22Rv1 (cell line): ENCODE results near the gene MFSD2A.
"Not testable (repeated sequence)": the region's sequence is repeated elsewhere in the genome, so short reads cannot be mapped to it uniquely, and the experiment has no call there.

Source experiments
- H3K27ac ChIP-seq: fragments of 450-650 bp; 2 replicates; pipeline ENCODE4 v1.5.1; 2017
- ZFX ChIP-seq: fragments of 450-650 bp; IDR thresholded peaks from 2 replicates; pipeline ENCODE4 v1.6.1; 2017; ENCODE audit warnings: antibody characterized with exemption, borderline replicate concordance
- TF ChIP-seq, protein P1 (sequence below): fragments of 450-650 bp; IDR thresholded peaks from 2 replicates; pipeline ENCODE4 v1.5.1; 2017; ENCODE audit warnings: mild to moderate bottlenecking

The MFSD2A gene

DNA sequence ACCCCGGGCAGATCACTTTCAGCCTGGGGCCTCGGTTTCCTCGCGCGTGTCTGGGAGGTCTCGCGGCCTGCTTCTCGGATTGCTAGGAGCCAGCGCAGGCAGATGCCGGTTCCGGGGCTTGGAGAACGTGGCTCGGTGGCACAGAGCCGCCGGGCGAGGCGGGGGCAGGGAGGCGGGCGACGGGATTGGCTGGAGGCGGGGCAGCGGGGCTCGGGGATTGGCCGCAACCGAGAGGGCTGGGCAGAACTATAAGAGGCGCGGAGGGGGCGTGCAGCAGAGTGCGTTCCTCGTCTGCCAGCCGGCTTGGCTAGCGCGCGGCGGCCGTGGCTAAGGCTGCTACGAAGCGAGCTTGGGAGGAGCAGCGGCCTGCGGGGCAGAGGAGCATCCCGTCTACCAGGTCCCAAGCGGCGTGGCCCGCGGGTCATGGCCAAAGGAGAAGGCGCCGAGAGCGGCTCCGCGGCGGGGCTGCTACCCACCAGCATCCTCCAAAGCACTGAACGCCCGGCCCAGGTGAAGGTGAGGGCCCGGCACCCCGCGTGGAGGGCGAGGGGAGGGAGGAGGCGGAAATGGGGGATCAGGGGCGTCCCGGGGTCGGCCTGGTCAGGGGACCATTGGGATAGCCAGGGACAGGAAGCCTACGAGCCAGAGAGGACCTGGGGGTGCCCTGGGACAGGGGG is at the start of gene MFSD2A:
Gene MFSD2A, plus strand, starts transcription at position 276 of the 677 bp plus-strand sequence. Its CDS starts 148 bp downstream, at position 424.
- no peak for TF ChIP-seq ZFX
- TF ChIP-seq, protein P1, sequence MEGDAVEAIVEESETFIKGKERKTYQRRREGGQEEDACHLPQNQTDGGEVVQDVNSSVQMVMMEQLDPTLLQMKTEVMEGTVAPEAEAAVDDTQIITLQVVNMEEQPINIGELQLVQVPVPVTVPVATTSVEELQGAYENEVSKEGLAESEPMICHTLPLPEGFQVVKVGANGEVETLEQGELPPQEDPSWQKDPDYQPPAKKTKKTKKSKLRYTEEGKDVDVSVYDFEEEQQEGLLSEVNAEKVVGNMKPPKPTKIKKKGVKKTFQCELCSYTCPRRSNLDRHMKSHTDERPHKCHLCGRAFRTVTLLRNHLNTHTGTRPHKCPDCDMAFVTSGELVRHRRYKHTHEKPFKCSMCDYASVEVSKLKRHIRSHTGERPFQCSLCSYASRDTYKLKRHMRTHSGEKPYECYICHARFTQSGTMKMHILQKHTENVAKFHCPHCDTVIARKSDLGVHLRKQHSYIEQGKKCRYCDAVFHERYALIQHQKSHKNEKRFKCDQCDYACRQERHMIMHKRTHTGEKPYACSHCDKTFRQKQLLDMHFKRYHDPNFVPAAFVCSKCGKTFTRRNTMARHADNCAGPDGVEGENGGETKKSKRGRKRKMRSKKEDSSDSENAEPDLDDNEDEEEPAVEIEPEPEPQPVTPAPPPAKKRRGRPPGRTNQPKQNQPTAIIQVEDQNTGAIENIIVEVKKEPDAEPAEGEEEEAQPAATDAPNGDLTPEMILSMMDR, result no peak
- peak within 1 kb of the TSS; percentile 34; the same call in 1 of the 2 replicates for H3K27ac ChIP-seq

DNA sequence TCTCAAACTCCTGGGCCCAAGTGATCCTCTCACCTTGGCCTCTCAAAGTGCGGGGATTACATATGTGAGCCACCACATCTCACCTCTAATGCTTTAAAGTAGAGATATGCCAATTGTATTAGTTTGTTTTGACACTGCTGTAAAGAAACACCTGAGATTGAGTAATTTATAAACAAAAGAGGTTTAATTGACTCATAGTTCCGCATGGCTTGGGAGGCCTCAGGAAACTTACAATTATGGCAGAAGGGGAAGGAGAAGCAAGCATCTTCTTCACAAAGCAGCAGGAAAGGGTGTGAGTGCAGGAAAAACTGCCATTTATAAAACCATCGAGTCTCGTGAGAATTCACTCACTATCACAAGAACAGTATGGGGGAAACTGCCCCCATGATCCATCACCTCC is 49.8 kb upstream of the MFSD2A start:
- no peak for TF ChIP-seq ZFX
- TF ChIP-seq, protein P1, result no peak

DNA sequence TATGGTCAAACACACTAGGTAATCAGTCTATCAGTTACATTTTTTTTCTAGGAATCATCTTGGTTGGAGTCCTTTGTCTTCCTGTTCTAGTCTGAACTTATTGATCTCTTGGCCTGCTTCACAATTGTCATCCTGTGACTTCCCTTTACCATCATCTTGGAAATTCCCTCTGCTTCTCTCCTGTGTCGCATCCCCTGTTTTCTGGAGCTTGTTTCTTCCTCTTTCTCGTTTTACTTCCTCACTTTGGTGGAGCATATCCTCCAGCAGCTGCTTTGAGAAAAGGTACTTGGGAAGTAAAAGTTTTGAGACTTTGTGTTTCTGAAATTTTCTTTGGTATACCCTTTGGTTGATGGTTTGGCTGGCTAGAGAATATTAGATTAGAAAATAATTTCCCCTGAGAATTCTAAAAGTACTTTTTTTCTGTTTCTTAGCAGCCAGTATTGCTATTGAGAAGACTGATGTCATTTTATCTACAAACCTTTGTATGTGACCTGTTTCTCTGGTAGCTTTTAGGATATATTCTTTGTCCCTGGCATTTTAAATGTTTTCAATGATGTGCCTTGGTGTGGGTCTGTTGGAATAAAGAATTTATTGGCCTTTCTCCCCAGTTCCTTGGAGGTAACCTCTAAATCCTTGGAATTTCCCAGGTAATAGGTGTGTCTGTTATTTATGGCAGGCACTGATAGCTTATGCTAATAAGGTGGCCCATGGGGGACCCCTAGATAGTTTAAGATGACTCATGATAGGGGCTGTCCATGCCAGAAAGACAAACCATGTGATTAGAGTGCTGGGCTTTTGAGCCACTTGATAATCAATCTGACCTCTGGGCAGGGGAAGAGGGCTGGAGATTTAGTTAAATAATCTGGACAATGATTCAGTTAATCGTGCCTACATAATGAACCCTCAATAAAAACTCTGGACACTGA is 47.2 kb upstream of the MFSD2A start:
- no peak overlapping the region for H3K27ac ChIP-seq
- no peak for TF ChIP-seq ZFX
- TF ChIP-seq, protein P1, result no peak

More for the DNA sequence above, 49.8 kb upstream of the MFSD2A start:
- H3K27ac ChIP-seq, result no peak overlapping the region

DNA sequence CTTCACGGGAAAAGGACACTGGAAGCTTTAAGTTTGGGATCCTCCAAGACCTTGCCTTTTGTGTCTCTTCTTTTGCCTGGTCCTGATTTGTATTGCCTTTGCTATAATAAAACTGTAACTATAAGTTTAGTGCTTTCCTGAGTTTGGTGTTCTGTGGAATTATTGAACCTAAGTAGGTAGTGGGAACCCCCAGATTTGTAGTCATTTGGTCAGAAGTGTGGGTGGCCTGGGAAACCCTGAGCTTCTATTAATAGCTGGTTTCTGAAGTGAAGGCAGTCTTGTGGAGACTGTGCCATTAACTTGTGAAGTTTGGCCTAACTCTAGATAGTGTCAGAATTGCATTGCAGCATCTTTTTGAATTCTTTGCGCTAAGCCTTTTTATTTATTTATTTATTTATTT is 46.4 kb upstream of the MFSD2A start:
- TF ChIP-seq, protein P1, result no peak
- TF ChIP-seq ZFX, result no peak
- H3K27ac ChIP-seq, result no peak overlapping the region

DNA sequence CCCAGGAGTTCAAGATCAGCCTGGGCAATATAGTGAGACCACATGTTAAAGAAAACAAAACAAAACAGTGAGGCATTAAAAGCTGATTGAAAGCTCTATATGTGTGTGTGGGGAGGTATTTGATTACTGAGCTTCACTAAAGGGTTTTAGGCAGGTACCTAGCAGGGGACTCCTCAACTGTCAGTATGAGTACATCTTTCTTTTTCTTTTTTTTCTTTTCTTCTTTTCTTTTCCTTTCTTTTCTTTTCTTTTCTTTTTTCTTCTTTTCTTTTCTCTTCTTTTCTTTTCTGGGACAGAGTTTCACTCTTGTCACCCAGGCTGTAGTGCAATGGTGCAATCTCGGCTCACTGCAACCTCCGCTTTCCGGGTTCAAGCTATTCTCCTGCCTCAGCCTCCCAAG is 44.7 kb upstream of the MFSD2A start:
- TF ChIP-seq, protein P1, result no peak
- no peak for TF ChIP-seq ZFX
- no peak overlapping the region for H3K27ac ChIP-seq

- H3K27ac ChIP-seq, result not testable (repeated sequence)
Measured at GRCh38 chr1:39913136-39913535, 41.8 kb upstream of the MFSD2A start.

DNA sequence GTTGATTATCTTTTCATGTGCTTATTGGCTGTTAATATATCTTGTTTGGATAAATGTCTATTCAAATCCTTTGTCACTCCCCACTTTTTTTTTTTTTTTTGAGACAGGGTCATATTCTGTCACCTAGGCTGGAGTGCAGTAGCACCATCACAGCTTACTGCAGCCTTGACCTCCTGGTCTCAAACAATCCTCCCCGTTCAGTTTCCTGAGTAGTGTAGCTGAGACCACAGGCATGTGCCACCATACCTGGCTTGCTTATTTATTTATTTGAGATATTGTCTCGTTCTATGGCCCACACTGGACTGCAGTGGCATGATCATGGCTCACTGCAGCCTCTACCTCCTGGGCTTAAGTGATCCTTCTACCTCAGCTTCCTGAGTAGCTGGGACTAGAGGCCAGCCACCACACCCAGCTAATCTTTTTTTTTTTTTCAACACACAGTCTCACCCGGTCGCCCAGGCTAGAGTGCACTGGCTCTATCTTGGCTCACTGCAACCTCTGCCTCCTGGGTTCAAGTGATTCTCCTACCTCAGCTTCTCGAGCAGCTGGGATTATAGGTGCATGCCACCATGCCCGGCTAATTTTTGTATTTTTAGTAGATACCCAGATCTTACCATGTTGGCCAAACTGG is 39.3 kb upstream of the MFSD2A start:
- no peak overlapping the region for H3K27ac ChIP-seq
- TF ChIP-seq, protein P1, result no peak
